HL-60/S4 treated with retinoic acid at 250 ng/mL for 4 days and 3 days (cell line): ENCODE measurements around the gene NR1D2.
"Not testable (repeated sequence)": the region's sequence is repeated elsewhere in the genome, so short reads cannot be mapped to it uniquely, and the experiment has no call there.

ENCODE experiments used
- in situ Hi-C: fragments of 300-500 bp; cut with MboI; formaldehyde crosslinking; loops from 2 replicates; pipeline ENCODE4 v1.7.0; 2022; ENCODE audit warnings: low sequenced_read_pairs

The NR1D2 gene

GRCh38 chr3:24002129-24002528 is 57.0 kb downstream of the NR1D2 start:
- in situ Hi-C loops, result no loop called here

DNA sequence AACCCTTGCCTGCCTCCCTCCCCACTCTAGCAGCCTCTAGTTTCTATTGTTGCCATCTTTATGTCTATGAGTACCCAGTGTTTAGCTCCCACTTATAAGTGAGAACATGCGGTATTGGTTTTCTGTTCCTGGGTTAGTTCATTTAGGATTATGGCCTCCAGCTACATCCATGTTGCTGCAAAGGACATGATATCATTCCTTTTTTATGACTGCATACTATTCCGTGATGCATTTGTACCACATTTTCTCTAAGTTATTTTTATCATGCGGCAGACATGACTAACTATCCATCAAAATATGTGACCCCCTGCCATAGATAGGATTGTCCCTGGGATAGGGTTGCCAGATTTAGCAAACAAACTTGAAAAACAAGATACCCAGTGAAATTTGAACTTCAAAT is 58.4 kb downstream of the NR1D2 start:
- in situ Hi-C loops, result no loop called here

GRCh38 chr3:24004171-24004938 is 59.3 kb downstream of the NR1D2 start:
- in situ Hi-C loops, result no loop called here

DNA sequence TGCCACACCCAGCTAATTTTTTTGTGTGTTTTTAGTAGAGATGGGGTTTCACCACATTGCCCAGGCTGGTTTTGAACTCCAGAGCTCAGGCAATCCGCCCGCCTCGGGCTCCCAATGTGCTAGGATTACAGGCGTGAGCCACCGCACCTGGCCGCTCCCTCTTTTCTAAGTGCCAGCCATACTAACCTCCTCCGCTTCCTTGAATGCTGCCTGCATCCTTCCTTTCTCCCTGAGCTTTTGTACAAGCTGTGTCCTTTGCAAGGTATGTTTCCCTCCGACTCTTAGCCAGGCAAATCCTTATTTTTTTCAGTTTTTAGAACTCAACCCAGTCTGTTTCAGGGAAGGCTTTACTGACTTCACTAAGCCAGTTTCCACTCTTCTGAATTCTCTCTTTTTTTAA is 60.6 kb downstream of the NR1D2 start:
- in situ Hi-C loops, result no loop called here

DNA sequence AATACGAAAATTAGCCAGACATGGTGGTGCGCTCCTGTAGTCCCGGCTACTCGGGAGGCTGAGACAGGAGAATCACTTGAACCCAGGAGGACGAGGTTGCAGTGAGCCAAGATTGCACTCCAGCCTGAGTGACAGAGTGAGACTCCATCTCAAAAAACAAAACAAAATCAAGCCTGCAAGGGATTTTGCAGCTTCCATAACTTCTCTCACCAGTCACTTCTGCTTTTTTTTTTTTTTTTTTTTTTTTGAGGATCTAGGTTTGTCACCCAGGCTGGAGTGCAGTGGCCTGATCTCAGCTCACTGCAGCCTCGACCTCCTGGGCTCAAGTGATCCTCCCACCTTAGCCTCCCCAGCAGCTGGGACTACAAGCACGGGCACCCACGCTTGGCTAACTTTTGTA is 65.7 kb downstream of the NR1D2 start:
- in situ Hi-C loops, result not testable (repeated sequence)

DNA sequence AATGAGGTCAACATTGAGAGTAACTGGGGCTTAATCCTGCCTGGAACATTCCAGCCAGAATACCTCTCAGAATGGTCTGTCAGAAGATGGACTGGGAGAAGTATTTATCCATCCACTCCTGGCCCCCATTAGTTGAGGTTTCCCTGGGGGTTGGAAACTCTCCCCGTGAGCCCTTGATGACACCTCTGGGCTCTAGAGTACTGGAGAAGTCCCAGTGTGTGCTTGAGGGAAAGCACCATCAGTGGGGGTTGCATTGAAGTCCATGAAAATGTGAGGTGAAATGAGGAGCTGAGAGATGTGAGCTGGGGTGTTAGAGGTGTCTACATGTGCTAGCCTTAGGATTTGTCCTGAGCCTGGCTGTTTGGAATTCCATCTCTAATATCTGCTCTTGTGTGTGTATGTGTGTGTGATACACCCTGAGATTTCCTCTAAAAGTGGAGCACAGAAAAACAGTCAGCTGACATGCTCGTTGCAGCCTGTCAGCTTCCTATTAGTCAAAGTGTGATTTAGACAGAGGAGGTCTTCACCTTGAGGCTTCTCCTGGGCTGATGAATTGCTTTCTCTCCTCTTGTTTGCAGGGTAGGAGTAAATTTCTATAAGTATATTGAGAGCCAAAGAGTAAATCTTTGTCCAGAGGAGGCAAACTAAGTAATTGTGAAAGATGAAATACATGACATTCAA is 67.6 kb downstream of the NR1D2 start:
- in situ Hi-C loops, result no loop called here

DNA sequence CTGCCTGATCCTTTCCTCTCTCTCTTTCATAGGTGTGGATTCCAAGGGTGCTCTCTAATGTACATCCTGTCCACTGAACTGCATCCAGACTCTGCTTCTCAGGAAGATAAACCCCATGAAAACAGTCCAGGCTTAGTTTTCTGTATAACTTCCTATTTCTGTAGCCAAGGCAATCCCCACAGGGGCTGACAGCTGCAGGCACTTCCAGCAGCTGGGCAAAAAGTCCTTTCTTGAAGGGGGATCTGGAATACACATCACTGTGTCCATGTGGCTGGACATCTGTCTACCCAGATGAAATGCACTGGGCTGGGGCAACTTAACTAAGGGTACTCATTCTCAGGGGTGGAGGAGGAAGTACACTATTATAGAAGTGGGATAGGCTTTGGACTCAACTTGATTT is 72.2 kb downstream of the NR1D2 start:
- in situ Hi-C loops, result no loop called here

- in situ Hi-C loops, result no loop called here
Measured at GRCh38 chr3:24018784-24019570, 73.9 kb downstream of the NR1D2 start.

DNA sequence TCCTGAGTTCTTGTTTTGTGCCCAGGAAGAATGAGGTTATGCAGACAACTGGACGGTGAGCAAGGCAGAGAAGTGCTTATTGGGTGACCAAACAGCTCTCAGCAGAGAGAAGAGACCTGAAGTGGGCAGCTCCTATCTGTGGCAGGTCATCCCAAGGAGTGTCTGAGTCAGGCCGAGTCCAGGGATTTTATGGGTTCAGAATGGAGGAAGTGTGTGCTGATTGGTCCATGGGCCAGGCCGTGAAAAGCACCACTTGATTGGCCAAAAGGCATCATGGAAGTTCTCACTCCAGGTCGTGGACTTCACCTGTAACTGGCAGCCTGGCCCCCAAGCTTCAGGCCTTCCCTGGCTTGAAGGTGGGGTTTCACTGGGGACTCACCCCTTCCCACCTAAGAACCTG is 74.5 kb downstream of the NR1D2 start:
- in situ Hi-C loops, result no loop called here

GRCh38 chr3:24020036-24020691 is 75.1 kb downstream of the NR1D2 start:
- in situ Hi-C loops, result no loop called here

DNA sequence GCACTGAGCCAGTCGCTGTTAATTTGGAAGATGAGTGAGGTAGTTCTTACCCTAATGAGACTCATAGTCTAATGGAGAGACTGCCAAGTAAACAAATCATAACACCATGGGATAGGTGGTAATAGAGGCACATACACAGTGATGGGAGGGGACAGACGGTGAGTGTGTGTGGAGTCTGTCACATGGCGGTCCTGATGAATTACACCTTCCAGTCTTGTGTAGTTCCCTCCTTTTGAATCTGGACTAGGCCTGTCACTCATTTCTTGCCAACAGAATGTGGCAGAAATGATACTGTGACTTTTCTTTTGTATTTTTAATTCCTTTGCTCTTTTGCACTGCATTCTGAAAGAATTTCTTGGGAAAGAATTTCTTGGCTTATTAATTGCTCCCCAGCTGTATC is 78.1 kb downstream of the NR1D2 start:
- in situ Hi-C loops, result no loop called here

DNA sequence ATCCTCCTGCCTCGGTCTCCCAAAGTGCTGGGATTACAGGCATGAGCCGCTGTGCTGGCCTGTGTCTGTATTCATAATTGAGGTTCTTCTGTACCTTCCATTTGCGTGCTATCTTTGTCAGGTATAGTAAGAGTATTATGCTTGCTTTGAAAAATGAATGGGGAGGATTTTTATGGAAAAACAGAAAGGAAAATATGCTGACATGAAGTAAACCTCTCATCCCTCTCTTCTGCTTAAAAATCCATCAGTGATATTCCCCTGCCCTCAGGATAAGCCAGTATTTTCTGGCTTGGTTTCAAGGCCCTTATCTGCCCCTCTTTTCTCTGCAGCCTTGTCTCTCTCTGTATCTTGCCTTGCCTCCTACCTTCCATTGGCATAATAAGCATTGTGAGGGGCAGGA is 80.7 kb downstream of the NR1D2 start:
- in situ Hi-C loops, result no loop called here

DNA sequence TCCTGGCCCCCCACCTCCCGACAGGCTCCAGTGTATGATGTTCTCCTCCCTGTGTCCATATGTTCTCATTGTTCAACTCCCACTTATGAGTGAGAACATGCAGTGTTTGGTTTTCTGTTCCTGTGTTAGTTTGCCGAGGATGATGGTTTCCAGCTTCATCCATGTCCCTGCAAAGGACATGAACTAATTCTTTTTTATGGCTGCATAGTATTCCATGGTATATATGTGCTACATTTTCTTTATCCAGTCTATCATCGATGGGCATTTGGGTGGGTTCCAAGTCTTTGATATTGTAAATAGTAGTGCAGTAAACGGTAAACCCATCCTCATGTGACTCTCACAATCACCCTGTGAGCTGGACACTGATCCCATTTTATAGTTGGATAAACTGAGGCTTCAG is 81.6 kb downstream of the NR1D2 start:
- in situ Hi-C loops, result not testable (repeated sequence)

DNA sequence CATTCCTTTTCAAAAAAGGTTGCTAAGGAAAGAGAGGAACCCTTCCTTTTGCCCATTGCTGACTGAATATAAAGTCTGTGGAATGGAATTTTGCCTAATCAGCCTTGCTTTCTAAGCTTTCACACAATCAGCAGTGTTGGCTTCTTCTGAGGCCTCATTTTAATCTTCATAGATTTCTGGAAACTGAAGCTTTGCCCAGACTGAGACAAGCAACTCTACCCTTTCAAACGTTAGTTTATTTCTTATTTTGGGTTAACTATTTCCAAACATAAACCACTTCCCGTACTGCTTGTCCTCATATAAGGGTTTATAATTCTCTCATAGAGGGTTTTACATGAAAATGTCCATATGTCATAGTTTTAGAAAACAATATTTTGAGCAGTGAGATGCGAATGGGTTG is 82.9 kb downstream of the NR1D2 start:
- in situ Hi-C loops, result no loop called here
